ENCODE measurements around the gene INCA1.
"Not testable (repeated sequence)": the region's sequence is repeated elsewhere in the genome, so short reads cannot be mapped to it uniquely, and the experiment has no call there.

INCA1 gene
- long read RNA-seq, donor 1, partial matches to known transcripts, result 21 of 36 reads
- long read RNA-seq, donor 1, other reads (novel, unspliced or antisense), result 15 of 36 reads
- long read RNA-seq, donor 2, partial matches to known transcripts, result 5 of 5 reads
- long read RNA-seq, donor 2, other reads (novel, unspliced or antisense), result 0 of 5 reads
- long read RNA-seq, donor 3, partial matches to known transcripts, result 9 of 9 reads
- long read RNA-seq, donor 3, other reads (novel, unspliced or antisense), result 0 of 9 reads
- long read RNA-seq, donor 4, result 0 reads
- long read RNA-seq, donor 5, partial matches to known transcripts, result 6 of 21 reads
- long read RNA-seq, donor 5, other reads (novel, unspliced or antisense), result 15 of 21 reads
- long read RNA-seq, donor 6, partial matches to known transcripts, result 10 of 10 reads
- long read RNA-seq, donor 6, other reads (novel, unspliced or antisense), result 0 of 10 reads
- long read RNA-seq, donor 7, result 0 reads
- long read RNA-seq, donor 8, result 0 reads

GRCh38 chr17:4997302-4998026 lies at the start of gene INCA1, which contains the start of gene KIF1C:
TSS of gene INCA1 (minus strand) at chr17:4997522. CDS start at chr17:4994437, 3,085 bp downstream.
TSS of gene KIF1C (plus strand) at chr17:4997950. CDS start at chr17:5000247, 2,297 bp downstream.
- DNase-seq, result peak; percentile 100

DNA sequence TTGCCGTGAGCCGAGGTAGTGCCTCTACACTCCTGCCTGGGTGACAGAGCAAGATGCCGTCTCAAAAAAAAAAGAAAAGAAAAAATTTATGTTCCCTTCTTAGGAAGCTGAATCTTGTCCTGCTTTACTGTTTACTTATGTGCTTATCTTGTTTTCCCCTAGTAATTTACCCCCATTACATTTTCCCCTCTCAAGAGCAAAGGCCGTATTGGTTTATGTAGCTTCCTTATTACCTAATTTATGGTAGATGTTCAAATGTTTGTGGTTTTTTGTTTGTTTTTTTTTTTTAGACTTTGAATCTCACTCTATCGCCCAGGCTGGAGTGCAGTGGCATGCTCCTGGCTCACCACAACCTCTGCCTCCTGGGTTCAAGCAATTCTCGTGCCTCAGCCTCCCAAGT lies 48.2 kb upstream of the INCA1 start:
- no peak for DNase-seq

DNA sequence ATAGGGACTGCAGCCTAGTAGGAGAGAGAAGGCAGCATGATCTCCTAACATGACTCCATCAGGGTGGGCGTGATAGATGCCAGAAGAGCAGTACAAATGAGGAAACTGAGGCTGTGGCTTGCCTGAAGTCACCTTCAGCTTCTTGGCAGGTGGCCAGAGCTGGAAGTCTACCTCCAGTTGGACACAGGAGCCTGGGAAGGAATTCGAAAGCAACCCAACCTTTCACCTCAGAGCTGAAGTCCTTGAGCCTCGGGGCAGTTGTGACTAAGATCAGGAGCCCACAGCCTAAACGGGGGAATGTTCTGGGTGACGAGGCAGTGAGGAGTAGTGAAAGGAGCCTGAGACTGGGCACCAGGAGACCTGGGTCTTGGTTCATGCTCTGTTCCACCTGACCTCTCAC lies 47.3 kb upstream of the INCA1 start:
- no peak for DNase-seq

- no peak for DNase-seq
Observed at GRCh38 chr17:5043524-5043923, 46.2 kb upstream of the INCA1 start.

- DNase-seq, result no peak
Observed at GRCh38 chr17:5042157-5043022, 45.1 kb upstream of the INCA1 start.

DNA sequence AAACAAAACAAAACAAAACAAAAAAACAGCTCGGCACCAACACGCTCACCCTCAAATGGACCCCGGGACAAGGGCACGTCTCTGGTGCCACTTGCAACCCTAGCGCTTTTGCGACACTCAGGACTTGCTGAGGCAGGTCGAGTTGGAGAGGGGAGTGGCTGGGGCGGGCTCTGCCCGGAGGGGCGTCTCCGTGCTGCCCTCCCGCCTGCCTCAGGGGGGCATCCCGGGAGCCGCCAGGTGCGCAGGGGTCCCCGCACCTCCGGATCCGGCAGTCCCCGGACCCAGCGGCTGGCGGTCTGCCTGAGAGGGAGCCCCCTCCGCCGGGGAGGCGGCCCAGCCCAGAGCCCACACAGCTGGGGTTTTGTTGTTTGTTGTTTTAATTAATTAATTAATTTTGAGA lies 38.0 kb upstream of the INCA1 start, which contains the start of gene SLC52A1:
TSS of gene SLC52A1 (minus strand) at position 112 of the 400 bp plus-strand sequence. CDS start 820 bp downstream, outside the sequence.
- peak; percentile 41 for DNase-seq

DNA sequence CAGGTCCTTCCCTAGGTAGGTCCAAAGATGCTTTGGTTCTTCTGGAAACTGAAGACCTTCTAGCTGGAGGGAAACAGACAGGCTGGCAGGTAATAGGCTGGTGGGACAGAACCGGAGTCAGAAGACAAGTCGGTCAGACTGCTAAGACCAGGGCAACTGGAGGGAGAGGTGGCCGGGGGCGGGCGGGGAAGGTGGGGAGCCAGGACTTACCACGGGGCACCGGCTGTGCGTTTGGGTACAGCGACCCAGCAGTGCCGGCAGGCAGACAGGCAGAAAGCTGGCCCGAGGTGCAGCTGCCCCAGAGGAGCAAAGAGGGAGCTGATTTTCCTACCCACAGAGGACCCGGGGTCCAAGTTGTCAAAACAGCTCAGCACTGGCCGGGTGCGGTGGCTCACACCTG lies 37.3 kb upstream of the INCA1 start:
- no peak for DNase-seq

DNA sequence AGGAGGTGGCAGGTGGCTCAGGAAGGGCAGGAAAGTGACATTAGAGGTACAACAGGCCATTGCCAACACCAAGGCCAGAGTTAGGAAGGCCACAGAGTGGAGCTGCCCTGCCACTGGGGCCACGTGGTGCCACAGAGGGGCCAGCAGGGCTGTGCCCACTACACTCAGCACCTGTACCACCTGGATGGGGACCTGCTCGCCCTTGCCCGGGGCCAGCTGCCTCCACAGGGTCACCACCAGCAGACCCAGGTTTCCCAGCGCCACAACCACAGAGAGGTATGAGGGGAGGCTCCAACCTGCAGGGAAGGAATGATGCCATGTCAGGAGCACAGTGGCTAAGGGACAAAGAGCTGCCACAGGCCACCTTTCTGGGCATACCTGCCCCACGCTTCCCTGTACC lies 36.7 kb upstream of the INCA1 start:
- DNase-seq, result no peak

DNA sequence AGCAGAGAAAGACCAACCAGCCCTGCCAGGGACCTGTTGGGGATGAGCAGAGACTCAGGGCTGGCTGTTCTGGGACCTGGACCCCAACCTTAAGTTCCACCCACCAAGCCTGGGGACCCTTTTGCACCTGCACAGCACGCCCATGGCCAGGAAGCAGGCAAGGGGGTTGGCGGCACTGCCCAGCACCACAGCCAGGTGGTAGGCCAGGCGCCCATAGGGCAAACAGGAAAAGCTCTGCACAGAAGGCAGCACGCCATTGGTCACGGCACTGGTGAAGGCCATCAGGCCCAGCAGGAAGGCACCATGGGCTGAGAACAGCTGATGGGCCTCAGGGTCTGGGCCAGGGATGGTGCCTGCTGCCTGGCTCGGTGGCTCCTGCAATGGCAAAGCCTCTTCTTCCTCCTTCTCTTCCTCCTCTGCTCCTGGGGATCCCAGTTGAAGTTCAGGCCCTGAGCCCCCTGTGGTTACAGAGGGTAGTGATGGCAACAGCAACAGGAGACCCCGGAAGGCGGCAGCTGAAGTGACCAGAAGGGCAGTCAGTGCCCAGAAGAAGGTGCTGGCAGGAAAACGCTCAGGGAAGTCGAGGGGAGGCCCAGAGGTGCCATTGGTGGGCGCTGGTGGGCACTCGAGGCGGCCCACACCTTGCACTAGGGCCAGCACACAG lies 36.2 kb upstream of the INCA1 start:
- DNase-seq, result no peak

GRCh38 chr17:5032865-5033264 lies 35.5 kb upstream of the INCA1 start:
- DNase-seq, result no peak

GRCh38 chr17:5031365-5032082 lies 34.2 kb upstream of the INCA1 start:
- peak; percentile 72 for DNase-seq

DNA sequence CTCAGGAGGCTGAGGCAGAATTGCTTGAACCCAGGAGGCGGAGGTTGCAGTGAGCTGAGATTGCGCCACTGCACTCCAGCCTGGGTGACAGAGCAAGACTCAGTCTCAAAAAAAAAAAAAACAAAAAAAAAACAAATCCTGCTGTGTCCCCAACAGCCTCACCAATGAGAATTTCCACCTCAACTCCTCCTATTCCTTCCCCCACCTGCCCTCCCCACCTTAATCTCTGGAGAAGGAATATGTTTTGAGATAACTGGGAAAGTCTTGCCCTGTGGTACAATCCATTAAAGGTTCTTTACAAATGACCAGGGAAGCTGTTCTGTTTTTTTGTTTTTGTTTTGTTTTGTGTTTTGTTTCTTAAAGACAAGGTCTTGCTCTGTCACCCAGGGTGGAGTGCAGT lies 32.8 kb upstream of the INCA1 start:
- DNase-seq, result not testable (repeated sequence)

GRCh38 chr17:5027916-5028315 lies 30.6 kb upstream of the INCA1 start:
- no peak for DNase-seq

- no peak for DNase-seq
Observed at GRCh38 chr17:5027299-5027698, 30.0 kb upstream of the INCA1 start.

DNA sequence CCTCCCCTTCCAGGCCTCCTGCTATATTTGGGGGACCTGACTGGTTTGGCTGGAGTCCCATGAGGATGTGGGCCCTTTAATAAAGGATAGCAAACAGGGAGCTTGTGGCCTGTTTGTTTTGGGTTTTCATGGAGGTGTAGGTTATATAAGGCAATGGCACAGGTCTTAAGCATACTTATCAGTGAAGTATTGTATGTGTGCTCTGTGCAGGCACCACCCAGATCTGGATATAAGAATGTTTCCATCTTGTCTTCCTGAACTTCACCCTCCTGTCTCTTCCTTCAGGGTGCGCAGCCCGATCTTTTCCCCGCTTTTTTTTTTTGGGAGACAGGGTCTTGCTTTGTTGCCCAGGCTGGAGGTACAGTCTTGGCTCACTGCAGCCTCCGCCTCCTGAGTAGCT lies 27.3 kb upstream of the INCA1 start:
- DNase-seq, result no peak

DNA sequence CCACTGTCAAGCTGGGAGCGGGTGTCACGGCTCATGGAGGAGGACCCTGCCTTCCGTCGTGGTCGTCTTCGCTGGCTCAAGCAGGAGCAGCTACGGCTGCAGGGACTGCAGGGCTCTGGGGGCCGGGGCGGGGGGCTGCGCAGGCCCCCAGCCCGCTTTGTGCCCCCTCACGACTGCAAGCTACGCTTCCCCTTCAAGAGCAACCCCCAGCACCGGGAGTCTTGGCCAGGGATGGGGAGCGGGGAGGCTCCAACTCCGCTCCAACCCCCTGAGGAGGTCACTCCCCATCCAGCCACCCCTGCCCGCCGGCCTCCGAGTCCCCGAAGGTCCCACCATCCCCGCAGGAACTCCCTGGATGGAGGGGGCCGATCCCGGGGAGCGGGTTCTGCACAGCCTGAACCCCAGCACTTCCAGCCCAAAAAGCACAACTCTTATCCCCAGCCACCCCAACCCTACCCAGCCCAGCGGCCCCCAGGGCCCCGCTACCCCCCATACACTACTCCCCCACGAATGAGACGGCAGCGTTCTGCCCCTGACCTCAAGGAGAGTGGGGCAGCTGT lies 26.3 kb upstream of the INCA1 start:
- no peak for DNase-seq

DNA sequence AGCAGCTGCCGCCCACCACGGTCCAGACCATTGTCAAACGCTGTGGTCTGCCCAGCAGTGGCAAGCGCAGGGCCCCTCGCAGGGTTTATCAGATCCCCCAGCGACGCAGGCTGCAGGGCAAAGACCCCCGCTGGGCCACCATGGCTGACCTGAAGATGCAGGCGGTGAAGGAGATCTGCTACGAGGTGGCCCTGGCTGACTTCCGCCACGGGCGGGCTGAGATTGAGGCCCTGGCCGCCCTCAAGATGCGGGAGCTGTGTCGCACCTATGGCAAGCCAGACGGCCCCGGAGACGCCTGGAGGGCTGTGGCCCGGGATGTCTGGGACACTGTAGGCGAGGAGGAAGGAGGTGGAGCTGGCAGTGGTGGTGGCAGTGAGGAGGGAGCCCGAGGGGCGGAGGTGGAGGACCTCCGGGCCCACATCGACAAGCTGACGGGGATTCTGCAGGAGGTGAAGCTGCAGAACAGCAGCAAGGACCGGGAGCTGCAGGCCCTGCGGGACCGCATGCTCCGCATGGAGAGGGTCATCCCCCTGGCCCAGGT lies 24.9 kb upstream of the INCA1 start:
- DNase-seq, result no peak

- no peak for DNase-seq
Observed at GRCh38 chr17:5020502-5021023, 23.2 kb upstream of the INCA1 start.

DNA sequence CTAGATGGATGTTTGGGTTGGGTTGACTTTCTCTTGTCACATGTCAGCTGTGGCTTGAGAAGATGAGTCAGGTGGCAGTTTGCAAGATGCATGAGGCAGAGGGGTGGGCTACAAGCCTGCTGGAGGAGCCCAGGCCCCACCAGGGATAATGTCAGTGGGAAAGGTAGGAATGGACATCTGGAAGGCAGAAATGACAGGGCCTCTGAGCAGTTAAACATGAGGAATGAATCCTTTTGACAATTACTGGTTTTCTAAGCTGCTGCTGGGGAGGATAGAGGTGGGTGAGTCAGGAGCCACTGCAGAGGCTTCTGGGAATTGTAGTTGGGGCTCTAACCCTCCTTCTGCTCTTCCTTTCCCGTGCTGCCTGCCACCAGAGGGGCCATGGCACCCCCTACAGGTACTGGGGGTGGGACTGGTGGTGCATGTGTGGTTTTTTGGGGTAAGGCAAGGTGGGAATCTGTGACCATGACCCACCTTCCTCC lies 22.2 kb upstream of the INCA1 start:
- DNase-seq, result no peak

- no peak for DNase-seq
Observed at GRCh38 chr17:5014357-5014756, 17.0 kb upstream of the INCA1 start.

Data from right kidney (tissue), 9 donors.